HK-2 (cell line): ENCODE measurements around the gene HSPA1L.

Experiments
- DNase-seq: peaks from one replicate; pipeline ENCODE4 v3.0.0-alpha.2; 2018; ENCODE audit not compliant: unreplicated experiment

Gene HSPA1L

GRCh38 chr6:31781244-31782125 lies 33.6 kb downstream of the HSPA1L start:
- no peak for DNase-seq

- no peak for DNase-seq
Observed at GRCh38 chr6:31780507-31781243, 34.4 kb downstream of the HSPA1L start.

GRCh38 chr6:31779908-31780307 lies 35.2 kb downstream of the HSPA1L start:
- DNase-seq, result no peak

GRCh38 chr6:31778999-31779885 lies 35.8 kb downstream of the HSPA1L start:
- no peak for DNase-seq

GRCh38 chr6:31778193-31778592 lies 36.9 kb downstream of the HSPA1L start:
- no peak for DNase-seq

GRCh38 chr6:31777667-31778050 lies 37.4 kb downstream of the HSPA1L start:
- no peak for DNase-seq

GRCh38 chr6:31776989-31777666 lies 38.0 kb downstream of the HSPA1L start, which contains the start of gene VWA7:
VWA7 (minus strand) TSS chr6:31777328; CDS start chr6:31776779, 549 bp downstream.
- DNase-seq, result peak; percentile 94

- no peak for DNase-seq
Observed at GRCh38 chr6:31776485-31776988, 38.5 kb downstream of the HSPA1L start.

- no peak for DNase-seq
Observed at GRCh38 chr6:31775633-31776484, 39.2 kb downstream of the HSPA1L start.

- no peak for DNase-seq
Observed at GRCh38 chr6:31775184-31775583, 39.9 kb downstream of the HSPA1L start.

GRCh38 chr6:31771992-31772358 lies 43.1 kb downstream of the HSPA1L start:
- DNase-seq, result no peak

- DNase-seq, result no peak
Observed at GRCh38 chr6:31770860-31771259, 44.2 kb downstream of the HSPA1L start.

- peak; percentile 84 for DNase-seq
Observed at GRCh38 chr6:31769684-31770371, 45.3 kb downstream of the HSPA1L start.

GRCh38 chr6:31768363-31769257 lies 46.5 kb downstream of the HSPA1L start:
- no peak for DNase-seq

GRCh38 chr6:31767096-31767645 lies 47.9 kb downstream of the HSPA1L start:
- DNase-seq, result no peak

GRCh38 chr6:31765910-31766794 lies 48.9 kb downstream of the HSPA1L start:
- DNase-seq, result no peak

GRCh38 chr6:31765559-31765909 lies 49.5 kb downstream of the HSPA1L start:
- no peak for DNase-seq
